Left ventricle myocardium inferior (tissue), 1 donor: ENCODE results near the gene NR5A2. TPM values are rescaled to one million over a fixed set of nuclear protein-coding genes. Genes with fewer than 3 reads are reported as not detected.

Source experiments
- DNase-seq: peaks from one replicate; pipeline ENCODE4 v3.0.0-alpha.2; 2020
- H3K27ac ChIP-seq: fragments of 200-600 bp; replicated peaks from 2 replicates; pipeline ENCODE4 v1.8.0; 2021
- H3K27me3 ChIP-seq: fragments of 200-600 bp; 2 replicates; pipeline ENCODE4 v1.8.0; 2021; ENCODE audit warnings: low read depth
- H3K36me3 ChIP-seq: fragments of 200-600 bp; 2 replicates; pipeline ENCODE4 v1.8.0; 2021
- H3K4me1 ChIP-seq: fragments of 200-600 bp; 2 replicates; pipeline ENCODE4 v1.8.0; 2021
- H3K4me3 ChIP-seq: fragments of 200-600 bp; 2 replicates; pipeline ENCODE4 v1.8.0; 2021; ENCODE audit warnings: mild to moderate bottlenecking, moderate library complexity
- H3K9me3 ChIP-seq: fragments of 200-600 bp; replicated peaks from 2 replicates; pipeline ENCODE4 v1.8.0; 2021
- CTCF ChIP-seq: fragments of 200-600 bp; IDR thresholded peaks from 2 replicates; pipeline ENCODE4 v1.8.0; 2021; ENCODE audit warnings: antibody characterized with exemption, mild to moderate bottlenecking, borderline replicate concordance
- intact Hi-C: fragments of 100-400 bp; cut with micrococcal nuclease; formaldehyde crosslinking; loops from one replicate; pipeline ENCODE4 v1.11.0; 2022
- total RNA-seq: library from RNA; stranded (reverse); fragmentation: NEBNext Ultra II Directional; extraction: Animal tissue kit (Norgen Biotek cat#: 25700); gene quantifications from one replicate; pipeline ENCODE4 v1.2.1, GENCODE V29; 2021
- donor health status: DM: no; HTN: yes; CAD: no; lungs with severe emphysema.

NR5A2 gene
- total RNA-seq, 1 donor from 2014 or later, result 1.3 TPM

- peak overlapping the region; percentile 49 for H3K27ac ChIP-seq
- H3K4me1 ChIP-seq, result peaks cover 68% of the 10 kb centered on the region
- intact Hi-C loops, result no loop called here
- H3K4me3 ChIP-seq, result peak overlapping the region; percentile 71
- no peak for TF ChIP-seq CTCF
- H3K27me3 ChIP-seq, result peaks cover 100% of the 10 kb centered on the region
- H3K9me3 ChIP-seq, result no peaks in the 10 kb centered on the region
- DNase-seq, result no peak
- no peaks in the 10 kb centered on the region for H3K36me3 ChIP-seq
Measured at GRCh38 chr1:200038981-200039848, 11.7 kb downstream of the NR5A2 start.

GRCh38 chr1:200039849-200040474, 12.5 kb downstream of the NR5A2 start:
- no peaks in the 10 kb centered on the region for H3K9me3 ChIP-seq
- H3K4me1 ChIP-seq, result peaks cover 62% of the 10 kb centered on the region
- no peak for DNase-seq
- no peak for TF ChIP-seq CTCF
- H3K27ac ChIP-seq, result peak overlapping the region; percentile 49
- peaks cover 100% of the 10 kb centered on the region for H3K27me3 ChIP-seq
- peak overlapping the region; percentile 71 for H3K4me3 ChIP-seq
- no peaks in the 10 kb centered on the region for H3K36me3 ChIP-seq
- intact Hi-C loops, result loop anchor here (10.0 kb wide), 1 partner anchor 55 kb away; no protein-coding TSS in a partner anchor

DNA sequence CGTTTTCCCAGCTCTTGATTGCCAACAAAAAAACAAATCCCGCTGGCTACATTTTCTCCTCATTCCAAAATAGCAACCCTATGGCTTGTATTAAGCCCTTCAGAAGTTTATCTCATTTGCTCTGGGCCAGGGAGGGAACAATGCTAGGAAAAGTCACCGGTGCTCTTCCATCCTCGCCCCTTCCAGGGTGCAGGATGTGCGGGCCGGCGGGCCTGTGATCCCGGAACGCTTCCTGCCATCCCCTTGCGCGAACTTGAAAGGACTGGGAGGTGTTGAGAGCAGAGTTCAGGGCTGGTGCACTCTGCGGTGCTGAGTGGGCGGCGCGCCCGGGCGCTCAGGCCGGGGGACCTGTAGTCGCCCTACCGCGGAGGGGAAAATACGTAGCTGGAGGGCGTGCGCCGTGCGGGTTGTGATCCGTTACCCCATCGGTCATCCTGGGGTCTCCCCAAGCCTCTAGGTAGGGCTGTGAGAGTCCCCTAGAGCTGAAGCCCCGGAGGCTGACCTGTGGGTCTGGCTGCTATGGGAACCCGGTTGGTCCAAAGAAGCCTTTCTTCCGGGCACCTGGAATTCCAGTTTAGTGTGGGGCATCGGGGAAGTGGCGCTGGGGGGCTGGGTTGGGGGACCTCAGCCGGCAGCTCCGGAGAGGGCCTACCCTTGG, 13.1 kb downstream of the NR5A2 start:
- DNase-seq, result no peak
- TF ChIP-seq CTCF, result no peak
- Histone ChIP-seq H3K36me3 (no peaks in the 10 kb centered on the region), H3K9me3 (no peaks in the 10 kb centered on the region), H3K27ac (peak overlapping the region; percentile 49), H3K4me1 (peaks cover 55% of the 10 kb centered on the region), H3K4me3 (peak overlapping the region; percentile 71), H3K27me3 (peaks cover 100% of the 10 kb centered on the region)
- intact Hi-C loops, result loop anchor here (10.0 kb wide), 1 partner anchor 56 kb away; no protein-coding TSS in a partner anchor

DNA sequence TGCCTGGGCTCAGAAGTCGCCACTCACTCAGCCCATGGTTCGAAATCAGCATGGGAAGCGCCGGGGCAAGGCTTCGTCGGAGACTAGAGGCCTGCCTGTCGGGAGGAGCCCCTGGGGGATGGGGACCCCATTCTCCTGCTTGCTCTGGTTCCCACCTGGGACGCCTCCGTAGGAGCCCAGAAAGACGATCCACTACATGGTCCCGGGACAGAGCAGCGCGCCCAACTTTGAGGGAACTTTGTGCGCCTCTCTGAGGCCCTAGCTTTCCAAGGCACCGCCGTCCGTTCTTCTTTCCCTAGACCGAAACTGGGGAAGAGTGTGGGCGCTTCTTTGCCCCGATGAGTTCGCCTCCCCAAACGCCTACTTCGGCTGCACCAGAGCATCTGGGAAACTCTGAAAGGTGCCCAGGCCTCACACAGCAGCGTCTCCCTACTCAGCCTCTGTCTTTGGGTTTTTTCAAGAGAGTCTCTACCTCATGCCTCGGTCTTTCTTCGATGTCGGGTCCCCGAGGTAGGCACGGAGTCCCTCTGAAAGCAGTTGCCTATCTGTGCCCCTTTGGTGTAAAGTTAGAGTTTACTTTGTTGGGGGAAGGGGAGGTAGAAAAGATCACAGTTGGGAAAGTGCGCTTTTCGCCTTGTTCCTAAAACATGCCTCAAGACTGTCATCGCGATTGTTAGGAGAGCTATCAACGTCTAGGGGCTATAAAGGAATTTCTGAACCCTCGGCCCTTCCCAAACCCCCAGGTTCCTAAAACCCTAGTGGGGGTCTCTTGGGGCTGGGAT, 14.0 kb downstream of the NR5A2 start:
- peak overlapping the region; percentile 49 for H3K27ac ChIP-seq
- H3K27me3 ChIP-seq, result peaks cover 100% of the 10 kb centered on the region
- no peak for TF ChIP-seq CTCF
- H3K36me3 ChIP-seq, result no peaks in the 10 kb centered on the region
- H3K9me3 ChIP-seq, result no peaks in the 10 kb centered on the region
- H3K4me3 ChIP-seq, result peak overlapping the region; percentile 71
- no peak for DNase-seq
- intact Hi-C loops, result loop anchor here (10.0 kb wide), 1 partner anchor 57 kb away; no protein-coding TSS in a partner anchor
- H3K4me1 ChIP-seq, result peaks cover 51% of the 10 kb centered on the region
